Vagina (tissue), 2 donors: Measurements from ENCODE around the gene ZNF23.

Experiments used
- CTCF ChIP-seq, 3 experiments: fragments of 450-650 bp in 2 of 3; fragments of 200-600 bp in 1 of 3; sonication (generic) in 1 of 3; IDR thresholded peaks; one replicate each; pipeline ENCODE4 v1.5.1; 2017 to 2019; ENCODE audit warnings: antibody characterized with exemption in 3 of 3, mild to moderate bottlenecking in 2 of 3, moderate library complexity in 2 of 3
- POLR2A ChIP-seq, 2 donors: fragments of 450-650 bp; IDR thresholded peaks; one replicate each; pipeline ENCODE4 v1.6.1; 2017; ENCODE audit warnings: antibody characterized with exemption in 2 of 2, mild to moderate bottlenecking in 2 of 2, moderate library complexity in 2 of 2

- TF ChIP-seq CTCF (IDR thresholded peaks at IDR 0.05) (no peak), POLR2A (IDR thresholded peaks at IDR 0.05) (no peak)
Measured at GRCh38 chr16:71414038-71414437, 48.0 kb downstream of the ZNF23 start.
